Measurements from ENCODE around the gene KLK1. TPM values are rescaled to one million over a fixed set of nuclear protein-coding genes. Genes with fewer than 3 reads are reported as not detected.

Gene KLK1
- total RNA-seq, 4 donors from 2014 or later = 0.41 TPM; not detected in 3

- in situ Hi-C loops (cut with MboI; ENCODE audit: low sequenced_read_pairs in 4 of 4) = loop anchor here in 3 of 4 donors (25.0 kb wide), 1 partner anchor 258 kb away; no protein-coding TSS in a partner anchor
- Histone ChIP-seq H3K4me1 (no peaks in the 10 kb centered on the region), H3K27me3 (peaks cover 0 to 3% (median 0%) of the 10 kb centered on the region in 3 donors), H3K9me3 (no peaks in the 10 kb centered on the region), H3K27ac (no peak overlapping the region), H3K4me3 (no peak overlapping the region), H3K36me3 (peaks cover 0 to 25% of the 10 kb centered on the region in 2 donors)
- intact Hi-C loops (cut with DNase I; ENCODE audit: low total_unique reads) = no loop called here
- TF ChIP-seq CTCF (IDR thresholded peaks at IDR 0.05 in 4 of 5, conservative IDR thresholded peaks at IDR 0.05 in 1 of 5) (no peak), POLR2A (IDR thresholded peaks at IDR 0.05) (no peak)
- ATAC-seq (no peak), DNase-seq (no peak)
Observed at GRCh38 chr19:50795664-50796073, 27.9 kb downstream of the KLK1 start.

GRCh38 chr19:50794876-50795663 lies 28.5 kb downstream of the KLK1 start:
- H3K36me3 ChIP-seq = peaks cover 0 to 25% of the 10 kb centered on the region in 2 donors
- in situ Hi-C loops (cut with MboI; ENCODE audit: low sequenced_read_pairs in 4 of 4) (loop anchor here in 3 of 4 donors (25.0 kb wide), 1 partner anchor 258 kb away; no protein-coding TSS in a partner anchor), intact Hi-C loops (cut with DNase I; ENCODE audit: low total_unique reads) (no loop called here)
- no peak for DNase-seq
- no peaks in the 10 kb centered on the region for H3K4me1 ChIP-seq
- H3K27ac ChIP-seq = no peak overlapping the region
- no peak for ATAC-seq
- no peak for TF ChIP-seq CTCF (IDR thresholded peaks at IDR 0.05 in 4 of 5, conservative IDR thresholded peaks at IDR 0.05 in 1 of 5)
- H3K27me3 ChIP-seq = peaks cover 0 to 3% (median 0%) of the 10 kb centered on the region in 3 donors
- H3K9me3 ChIP-seq = no peaks in the 10 kb centered on the region
- H3K4me3 ChIP-seq = no peak overlapping the region

DNA sequence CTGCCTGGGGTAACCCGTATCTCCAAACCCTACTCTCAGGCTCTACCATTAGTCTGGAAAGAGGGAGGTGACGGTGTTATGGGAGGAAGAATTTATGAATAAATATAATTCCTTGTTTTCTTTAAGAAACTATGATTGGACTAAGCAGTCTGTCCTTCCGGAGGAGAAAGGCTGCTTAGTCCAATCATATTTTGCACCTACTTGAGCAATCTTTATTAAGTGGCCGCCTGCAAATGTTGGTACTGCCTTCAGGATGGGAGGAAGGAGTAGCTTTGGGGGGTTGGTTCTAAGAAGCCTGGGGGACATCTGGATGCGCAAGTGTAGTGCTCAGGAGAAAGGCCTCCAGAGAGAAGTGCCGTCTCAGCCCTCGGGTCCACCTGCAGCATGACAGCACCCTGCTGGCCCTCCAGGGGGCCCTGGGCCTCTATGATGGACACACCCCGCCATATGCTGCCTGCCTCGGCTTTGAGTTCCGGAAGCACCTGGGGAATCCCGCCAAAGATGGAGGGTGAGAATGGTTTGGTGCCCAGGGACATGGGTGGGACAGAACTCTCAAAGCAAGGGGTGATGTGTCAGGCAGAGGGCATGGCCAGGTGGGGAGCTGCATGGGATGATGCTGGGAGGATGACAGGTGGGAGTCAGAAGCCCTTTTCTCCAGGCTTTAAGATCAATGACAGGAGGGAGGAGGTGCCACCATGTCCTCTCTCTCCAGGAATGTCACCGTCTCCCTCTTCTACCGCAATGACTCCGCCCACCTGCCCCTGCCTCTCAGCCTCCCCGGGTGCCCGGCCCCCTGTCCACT lies 29.3 kb downstream of the KLK1 start:
- H3K4me1 ChIP-seq = no peaks in the 10 kb centered on the region
- no peak for ATAC-seq
- peaks cover 0 to 3% (median 0%) of the 10 kb centered on the region in 3 donors for H3K27me3 ChIP-seq
- H3K9me3 ChIP-seq = no peaks in the 10 kb centered on the region
- TF ChIP-seq POLR2A (IDR thresholded peaks at IDR 0.05) = no peak
- TF ChIP-seq CTCF (IDR thresholded peaks at IDR 0.05 in 4 of 5, conservative IDR thresholded peaks at IDR 0.05 in 1 of 5) = no peak
- H3K36me3 ChIP-seq = peaks cover 0 to 24% of the 10 kb centered on the region in 2 donors
- no peak for DNase-seq
- no peak overlapping the region for H3K4me3 ChIP-seq
- intact Hi-C loops (cut with DNase I; ENCODE audit: low total_unique reads) = no loop called here
- in situ Hi-C loops (cut with MboI; ENCODE audit: low sequenced_read_pairs in 4 of 4) = loop anchor here in 3 of 4 donors (25.0 kb wide), 1 partner anchor 257 kb away; no protein-coding TSS in a partner anchor
- no peak overlapping the region for H3K27ac ChIP-seq

DNA sequence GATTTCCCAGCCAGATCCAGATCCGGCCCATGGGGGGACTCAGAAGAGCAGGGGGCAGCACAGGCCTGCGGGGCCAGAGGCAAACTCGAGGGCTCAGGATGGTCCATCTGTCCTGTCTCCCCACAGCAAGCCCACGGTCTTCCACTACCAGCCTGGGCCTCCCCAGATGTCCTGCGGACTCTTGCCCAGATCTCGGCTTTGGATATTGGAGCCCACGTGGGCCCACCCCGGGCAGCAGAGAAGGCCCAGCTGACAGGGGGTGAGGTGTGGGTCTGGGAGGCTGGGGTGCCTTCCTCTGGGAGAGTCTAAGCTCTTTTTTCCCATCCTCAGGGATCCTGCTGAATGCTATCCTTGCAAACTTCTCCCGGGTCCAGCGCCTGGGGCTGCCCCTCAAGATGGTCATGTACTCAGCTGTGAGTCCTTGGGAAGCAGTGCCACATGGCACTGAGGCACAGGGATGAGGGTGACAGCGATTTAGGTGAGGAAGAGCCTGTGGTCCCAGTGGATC lies 30.0 kb downstream of the KLK1 start:
- TF ChIP-seq CTCF (IDR thresholded peaks at IDR 0.05 in 4 of 5, conservative IDR thresholded peaks at IDR 0.05 in 1 of 5) (no peak), POLR2A (IDR thresholded peaks at IDR 0.05) (no peak)
- in situ Hi-C loops (cut with MboI; ENCODE audit: low sequenced_read_pairs in 4 of 4) (loop anchor here in 3 of 4 donors (25.0 kb wide), 1 partner anchor 256 kb away; no protein-coding TSS in a partner anchor), intact Hi-C loops (cut with DNase I; ENCODE audit: low total_unique reads) (no loop called here)
- H3K9me3 ChIP-seq = no peaks in the 10 kb centered on the region
- ATAC-seq (no peak), DNase-seq (no peak)
- H3K4me3 ChIP-seq = no peak overlapping the region
- no peaks in the 10 kb centered on the region for H3K4me1 ChIP-seq
- peaks cover 0 to 17% of the 10 kb centered on the region in 2 donors for H3K36me3 ChIP-seq
- no peak overlapping the region for H3K27ac ChIP-seq
- peaks cover 0 to 3% (median 0%) of the 10 kb centered on the region in 3 donors for H3K27me3 ChIP-seq
